ENCODE measurements around the gene TRNT1.

TRNT1 gene

GRCh38 chr3:3126477-3127431, at the start of gene TRNT1:
TRNT1 (plus strand) TSS chr3:3126940; CDS start chr3:3129041, 2,101 bp downstream.
- peak; percentile 96 for DNase-seq

DNA sequence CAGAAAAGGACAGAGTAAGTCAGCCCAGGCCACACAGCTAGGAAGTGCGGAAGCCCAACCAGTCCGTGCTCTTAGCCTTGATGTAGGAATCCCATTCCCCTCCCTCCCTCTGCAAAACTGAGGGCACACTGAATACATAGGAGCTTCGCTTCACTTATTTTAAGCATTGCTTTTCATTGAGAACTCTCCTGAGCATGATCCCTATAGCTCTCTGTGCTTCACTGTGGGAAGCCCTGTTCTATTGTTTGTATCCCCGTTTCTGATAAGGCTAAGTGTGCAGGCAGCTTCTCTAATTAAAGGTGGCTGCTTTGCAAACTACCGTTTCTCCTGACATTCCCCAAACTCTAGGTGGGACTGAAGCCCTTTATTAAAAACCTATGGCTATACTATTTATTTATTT, 46.4 kb upstream of the TRNT1 start:
- no peak for DNase-seq

DNA sequence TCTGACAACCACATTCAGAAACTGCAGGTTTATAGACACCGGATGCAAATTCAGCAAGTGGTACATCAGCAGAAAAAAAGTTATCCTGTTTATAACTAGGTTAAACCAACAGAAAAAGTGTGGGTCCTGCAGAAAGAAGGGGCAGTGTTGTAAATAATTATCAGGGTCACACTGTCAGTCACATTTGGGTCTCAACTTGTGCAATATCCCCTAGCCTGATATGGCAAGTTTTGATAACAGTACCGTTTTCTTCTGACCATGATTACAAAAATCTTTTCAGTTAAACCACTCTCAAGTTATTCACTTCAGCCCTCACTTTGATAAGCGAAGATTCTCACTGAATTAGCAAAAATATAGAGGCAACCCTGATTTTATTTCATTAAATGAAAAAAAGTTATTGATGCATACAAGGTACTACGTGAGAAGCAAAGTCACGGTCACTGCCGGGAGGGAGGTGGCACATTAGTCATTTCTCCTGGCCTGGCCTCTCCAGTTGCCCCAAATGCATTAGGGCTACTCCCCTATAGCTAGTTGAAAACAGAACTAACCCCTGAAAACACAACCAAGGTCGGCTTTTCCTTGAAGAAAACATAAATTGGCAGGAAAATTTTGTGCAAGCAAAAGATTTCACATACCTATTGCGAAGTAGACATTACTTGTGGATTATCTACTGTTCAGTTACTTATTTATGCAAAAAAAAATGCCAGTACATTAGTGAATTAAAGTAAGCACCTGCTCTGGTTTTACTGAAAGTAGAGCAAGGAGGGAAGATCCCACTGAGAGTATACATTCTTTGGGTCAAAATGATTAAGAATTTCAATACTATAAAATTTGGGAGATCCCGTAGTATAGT, 45.1 kb upstream of the TRNT1 start:
- no peak for DNase-seq

GRCh38 chr3:3082234-3082924, 44.4 kb upstream of the TRNT1 start:
- no peak for DNase-seq

- DNase-seq, result no peak
Observed at GRCh38 chr3:3084890-3085289, 41.9 kb upstream of the TRNT1 start.

DNA sequence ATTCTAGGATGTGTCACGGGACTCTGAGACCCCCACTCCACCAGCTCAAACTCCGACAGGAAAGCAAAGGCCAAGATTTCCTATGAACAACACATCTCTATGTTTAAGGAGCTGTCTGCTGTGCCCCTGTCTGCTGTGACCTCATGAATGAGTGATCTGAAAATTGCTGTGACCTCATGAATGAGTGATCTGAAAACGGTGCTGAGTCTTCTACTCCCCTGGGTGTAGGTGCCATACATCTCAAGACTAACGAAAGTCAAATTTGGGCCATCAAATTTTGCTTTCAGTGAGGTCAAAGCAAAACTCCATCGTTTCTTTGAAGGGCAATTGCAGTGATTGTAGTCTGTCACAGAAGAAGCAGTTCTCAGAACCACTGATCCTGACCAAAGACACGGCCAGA, 41.0 kb upstream of the TRNT1 start:
- DNase-seq, result no peak

GRCh38 chr3:3086239-3086638, 40.5 kb upstream of the TRNT1 start:
- DNase-seq, result no peak

GRCh38 chr3:3087279-3087678, 39.5 kb upstream of the TRNT1 start:
- DNase-seq, result no peak

DNA sequence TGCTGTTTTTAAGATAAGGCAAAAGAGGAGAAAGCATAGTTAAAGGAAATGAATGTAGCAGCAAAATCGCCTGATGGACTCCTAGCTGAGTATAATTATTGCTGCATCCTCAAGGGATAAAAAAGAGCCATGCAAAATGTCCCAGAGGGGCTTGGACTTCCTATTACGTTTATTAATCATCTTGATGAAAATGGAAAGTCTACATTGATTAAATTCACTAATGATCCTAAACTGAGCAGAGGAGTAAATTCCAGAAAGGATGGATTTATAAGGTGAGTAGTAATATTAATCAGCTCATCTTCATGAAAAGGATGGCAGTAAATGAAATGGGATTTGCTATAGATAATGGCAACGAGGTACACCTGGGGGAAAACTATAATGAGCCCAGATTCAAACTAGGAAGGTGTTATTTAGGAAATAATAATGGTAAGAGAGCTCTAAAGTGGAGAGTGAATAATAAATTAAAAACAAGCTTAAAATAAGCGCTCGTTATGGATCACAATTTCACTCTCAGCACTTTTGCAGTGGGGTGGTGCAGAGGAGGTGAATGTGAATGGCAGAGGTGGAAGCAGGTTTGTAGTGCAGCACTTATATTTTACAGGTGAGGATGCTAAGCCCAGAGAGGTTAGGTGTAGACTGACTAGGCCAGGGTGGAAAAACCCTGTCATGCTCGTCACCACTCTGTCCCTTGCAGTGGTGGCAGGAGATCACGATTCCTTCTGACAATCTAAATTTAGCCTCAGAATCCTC, 38.8 kb upstream of the TRNT1 start:
- DNase-seq, result no peak

DNA sequence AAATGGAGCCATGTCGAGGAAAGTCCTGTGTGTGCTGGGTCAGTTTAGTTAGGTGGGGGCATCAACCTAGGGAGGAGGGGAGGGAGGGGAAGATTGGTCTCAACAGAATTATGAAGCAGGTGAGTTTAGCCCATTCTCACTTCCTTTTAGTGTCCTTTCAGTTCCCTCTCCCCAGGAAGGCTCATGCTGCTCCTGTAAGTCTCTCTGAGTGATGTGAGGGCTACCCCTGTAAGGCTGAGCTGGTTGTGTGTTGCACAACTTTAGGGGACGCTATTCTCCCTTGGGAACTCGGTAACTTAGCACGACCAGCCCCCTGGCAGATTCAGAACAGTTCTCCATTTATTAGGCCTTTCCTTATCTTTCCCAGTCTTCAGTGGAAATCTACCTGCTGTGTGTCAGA, 37.7 kb upstream of the TRNT1 start:
- DNase-seq, result no peak

DNA sequence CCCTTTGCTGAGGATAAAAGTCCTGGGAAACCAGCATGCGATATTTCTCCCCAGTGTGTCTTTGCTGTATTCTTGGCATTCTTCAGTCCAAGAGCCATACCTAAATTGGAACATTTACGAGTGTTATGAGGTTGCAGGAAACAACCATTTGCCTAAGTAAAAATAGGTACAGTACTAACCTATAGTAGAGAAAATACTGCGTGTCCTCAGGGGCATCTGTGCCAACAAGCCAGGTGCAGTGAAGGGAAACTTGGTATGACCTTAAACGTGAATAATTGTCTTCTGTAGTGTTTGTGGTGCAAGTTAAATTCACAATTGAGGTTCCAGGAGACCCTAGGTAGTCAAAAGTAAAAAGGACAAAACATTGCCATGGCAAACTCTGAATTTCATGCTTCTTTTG, 28.8 kb upstream of the TRNT1 start:
- no peak for DNase-seq

- DNase-seq, result no peak
Observed at GRCh38 chr3:3101660-3102458, 24.9 kb upstream of the TRNT1 start.

GRCh38 chr3:3102751-3103150, 24.0 kb upstream of the TRNT1 start:
- no peak for DNase-seq

- no peak for DNase-seq
Observed at GRCh38 chr3:3105246-3105645, 21.5 kb upstream of the TRNT1 start.

GRCh38 chr3:3105815-3106214, 20.9 kb upstream of the TRNT1 start:
- DNase-seq, result no peak

- DNase-seq, result no peak
Observed at GRCh38 chr3:3107181-3107580, 19.6 kb upstream of the TRNT1 start.

DNA sequence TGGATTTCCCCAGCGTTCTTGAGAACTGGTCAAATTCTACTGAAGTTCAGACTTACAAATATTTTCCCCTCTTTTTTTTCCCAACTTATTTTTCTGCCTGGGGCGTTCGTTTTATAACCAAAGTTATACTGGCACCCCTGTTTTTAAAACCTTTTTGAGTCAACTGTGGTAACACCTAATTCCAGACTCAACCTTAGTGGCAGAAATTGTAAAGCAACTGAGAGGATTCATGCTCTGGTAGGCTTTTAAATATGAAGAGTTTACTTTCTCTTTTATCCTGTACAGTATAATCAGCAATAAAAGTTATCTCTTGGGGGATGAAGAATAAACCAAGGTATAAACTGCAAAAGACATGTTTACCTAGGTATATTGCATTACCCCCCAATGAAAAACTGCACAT, 18.9 kb upstream of the TRNT1 start:
- no peak for DNase-seq

- DNase-seq, result no peak
Observed at GRCh38 chr3:3109407-3110298, 17.1 kb upstream of the TRNT1 start.

GRCh38 chr3:3110299-3110630, 16.5 kb upstream of the TRNT1 start, which contains the start of gene IL5RA:
IL5RA (minus strand) TSS chr3:3110374; CDS start chr3:3104984, 5,390 bp downstream.
- DNase-seq, result peak; percentile 1

GRCh38 chr3:3110749-3111361, 15.9 kb upstream of the TRNT1 start:
- no peak for DNase-seq

Measured in activated CD4-positive, alpha-beta T cell treated with anti-CD3 and anti-CD28 coated beads, Interleukin-2, amount 50 U/mL, for 1 hour (primary cell).